HG02884 (cell line): ENCODE results near the gene CD93.

ENCODE experiments used
- ATAC-seq: cut with Tn5 transposase; IDR thresholded peaks from one replicate; pipeline ENCODE4 v1.9.1; 2021; ENCODE audit warnings: mild to moderate bottlenecking, moderate library complexity; ENCODE audit not compliant: unreplicated experiment

CD93 gene

DNA sequence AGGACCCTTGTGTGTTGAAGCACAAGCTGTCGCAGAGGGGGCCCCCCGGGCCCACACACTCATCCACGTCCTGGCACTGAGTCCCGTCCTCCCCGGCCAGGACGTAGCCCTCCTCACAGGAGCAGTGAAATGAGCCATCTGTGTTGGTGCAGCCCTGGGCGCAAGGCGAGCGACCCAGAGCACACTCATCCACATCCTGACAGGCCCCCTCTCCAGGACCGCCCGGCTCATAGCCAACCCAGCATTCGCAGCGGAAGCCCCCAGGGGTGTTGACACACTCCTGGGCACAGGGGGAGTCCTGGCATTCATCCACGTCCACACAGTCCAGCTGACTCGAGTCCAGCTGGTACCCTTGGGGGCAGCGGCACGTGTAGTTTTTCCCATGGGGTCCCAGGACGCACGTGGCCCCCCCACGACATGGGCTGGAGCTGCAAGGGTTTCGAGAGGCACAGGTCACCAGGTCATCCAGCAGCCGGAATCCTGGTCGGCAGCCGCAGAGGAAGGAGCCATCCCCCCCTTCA, 1.2 kb downstream of the CD93 start:
- ATAC-seq: no peak

DNA sequence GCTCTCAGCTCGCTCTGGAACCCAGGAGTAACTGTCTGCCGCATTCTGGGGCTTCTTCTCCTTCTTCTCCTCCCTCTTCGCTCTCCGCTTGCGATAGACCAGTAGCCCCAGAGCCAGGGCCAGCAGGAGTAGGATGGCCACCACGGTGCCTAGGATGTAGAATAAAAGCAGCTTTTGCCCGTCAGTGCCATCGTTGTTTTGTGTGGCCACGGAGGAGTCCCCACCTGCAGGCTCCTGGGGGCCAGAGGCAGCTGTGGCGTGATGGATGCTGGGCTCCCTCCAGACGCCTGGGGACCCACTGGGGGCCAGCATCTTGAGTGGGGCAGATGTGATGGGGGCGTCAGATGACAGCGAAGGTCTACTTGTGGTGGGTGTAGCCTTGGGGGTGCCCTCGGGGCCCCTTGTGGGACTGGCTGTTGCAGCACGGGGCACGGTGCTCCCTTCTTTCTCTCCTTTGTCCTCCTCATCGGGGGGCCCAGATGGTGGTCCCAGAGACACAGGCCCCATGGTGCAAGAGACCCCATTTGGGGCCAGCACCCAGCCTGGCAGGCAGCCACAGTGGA, 1.8 kb downstream of the CD93 start:
- ATAC-seq: no peak

DNA sequence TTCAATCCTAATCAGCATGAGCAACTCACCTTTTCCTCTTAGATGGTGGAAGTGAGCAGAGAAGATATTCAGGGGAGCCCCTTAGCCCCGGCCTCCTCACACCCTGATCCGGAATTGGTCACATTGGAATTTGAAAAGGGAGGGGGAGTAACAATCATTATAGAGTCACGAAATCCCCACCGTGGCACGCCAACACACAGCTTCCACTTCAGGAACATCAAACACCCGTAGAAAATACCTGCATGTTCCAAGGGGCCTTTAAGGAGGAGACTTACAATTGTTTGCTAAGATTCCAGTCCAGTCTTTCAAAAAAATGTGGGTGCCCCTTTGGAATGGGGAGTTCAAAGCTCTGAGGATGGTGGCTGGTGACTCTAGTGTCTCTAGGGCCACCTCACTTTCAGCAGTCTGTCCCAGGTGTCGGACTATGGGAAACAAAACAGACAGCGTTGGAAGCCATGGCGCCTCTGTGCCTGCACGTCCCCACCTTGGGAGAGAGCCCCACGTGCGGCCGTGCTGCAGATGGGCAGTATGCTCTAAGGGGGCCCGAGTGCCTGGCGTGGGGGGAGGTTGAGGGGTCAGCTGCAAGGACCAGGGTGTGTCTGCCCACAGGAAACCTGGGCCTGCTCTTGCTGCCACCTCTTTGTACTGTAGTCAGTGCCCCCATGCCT, 2.4 kb downstream of the CD93 start:
- no peak for ATAC-seq

DNA sequence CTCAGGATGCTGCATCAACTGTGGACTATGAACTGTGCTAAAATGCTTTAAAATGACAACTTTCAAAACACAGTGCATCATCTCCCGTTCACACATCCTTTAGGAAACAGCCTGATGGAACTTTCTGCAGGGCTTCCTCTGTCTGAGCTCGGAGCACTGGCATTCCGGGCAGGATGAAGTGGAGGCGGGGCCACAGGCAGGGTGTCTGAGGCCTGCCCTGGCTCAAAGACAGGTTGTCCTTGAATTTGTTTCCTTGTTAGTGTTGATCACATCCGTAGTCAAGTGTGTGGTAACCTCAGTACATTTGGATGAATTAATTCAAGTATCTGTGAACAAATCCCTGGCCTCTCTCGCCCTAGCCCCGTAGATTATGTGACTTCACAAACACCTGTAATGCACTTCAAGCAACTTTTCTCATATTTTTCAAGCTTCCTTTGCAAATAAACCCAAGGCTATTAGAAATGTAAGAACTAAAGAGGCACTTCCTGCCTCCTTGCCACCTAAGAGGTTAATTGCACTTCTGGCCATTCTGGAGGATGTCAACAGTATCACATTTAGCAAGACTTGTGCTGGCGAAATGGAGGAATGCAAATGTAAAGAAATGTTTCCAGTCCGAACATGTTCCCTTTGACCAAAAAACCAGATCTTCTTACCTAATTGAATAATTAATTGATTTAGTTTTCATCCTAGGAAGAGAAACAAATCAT, 3.1 kb downstream of the CD93 start:
- no peak for ATAC-seq

DNA sequence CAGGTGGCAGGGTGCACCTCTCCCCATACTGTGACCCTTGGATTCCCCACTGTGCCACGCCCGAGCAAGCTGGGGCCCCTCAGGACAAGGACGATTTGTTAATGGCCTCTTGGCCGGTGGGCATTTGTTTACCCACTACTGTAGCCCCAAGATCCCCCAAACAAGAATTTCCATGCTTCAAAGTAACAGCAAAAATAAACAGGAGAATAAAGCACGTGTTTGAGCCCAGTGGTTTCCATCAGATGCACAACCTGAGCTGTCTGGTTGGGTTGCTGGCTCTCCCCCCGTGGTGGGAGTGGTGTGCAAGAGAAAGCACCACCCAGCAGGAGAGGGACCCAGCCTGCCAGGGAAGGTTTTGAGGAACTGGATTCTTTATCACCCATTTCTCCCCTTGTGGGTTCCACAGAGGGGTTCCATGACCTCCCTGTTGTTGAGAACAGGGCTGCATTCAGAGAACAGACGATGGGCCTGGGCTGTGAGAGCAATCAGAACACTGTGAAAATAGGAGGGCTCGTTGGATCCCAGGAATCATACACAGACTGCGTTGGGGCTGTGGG, 4.8 kb downstream of the CD93 start:
- ATAC-seq: no peak

DNA sequence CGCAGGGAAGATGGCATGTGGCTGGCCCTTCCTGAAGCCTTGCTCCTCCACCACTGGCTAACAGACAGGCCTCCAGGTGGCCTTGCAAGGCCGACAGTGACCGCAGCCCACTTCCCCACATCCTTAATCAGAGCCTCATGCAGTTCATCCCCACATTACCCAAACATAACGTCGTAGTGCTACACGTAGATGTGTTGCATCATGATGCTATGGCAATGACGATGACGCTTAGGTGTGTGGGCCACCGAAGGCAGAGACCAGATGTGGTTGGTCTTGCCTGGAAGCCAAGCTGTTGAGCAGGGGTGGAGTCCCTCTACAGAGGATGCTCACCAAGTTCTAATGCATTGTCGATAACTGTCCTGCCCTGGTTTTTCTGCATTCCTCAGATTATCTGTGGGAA, 5.6 kb downstream of the CD93 start:
- no peak for ATAC-seq

DNA sequence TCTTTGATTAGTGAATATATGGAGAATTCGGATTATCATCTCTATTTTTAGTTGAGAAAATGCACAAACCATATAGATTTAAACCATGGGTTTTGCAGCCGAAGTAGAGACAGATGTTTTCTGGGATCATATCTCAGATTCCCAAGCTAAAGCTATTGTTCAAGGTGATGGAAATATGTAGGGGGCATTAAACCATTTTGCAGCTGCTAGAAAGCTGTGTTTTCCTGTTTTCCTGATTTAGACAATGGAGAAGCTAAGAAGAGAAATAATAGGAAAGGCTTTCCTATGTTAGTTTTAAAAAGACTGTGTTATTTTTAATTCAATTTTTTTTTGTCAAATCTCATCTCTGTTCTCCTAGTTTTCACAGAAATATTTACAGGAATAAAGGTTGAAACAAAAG, 6.2 kb downstream of the CD93 start:
- ATAC-seq: no peak

DNA sequence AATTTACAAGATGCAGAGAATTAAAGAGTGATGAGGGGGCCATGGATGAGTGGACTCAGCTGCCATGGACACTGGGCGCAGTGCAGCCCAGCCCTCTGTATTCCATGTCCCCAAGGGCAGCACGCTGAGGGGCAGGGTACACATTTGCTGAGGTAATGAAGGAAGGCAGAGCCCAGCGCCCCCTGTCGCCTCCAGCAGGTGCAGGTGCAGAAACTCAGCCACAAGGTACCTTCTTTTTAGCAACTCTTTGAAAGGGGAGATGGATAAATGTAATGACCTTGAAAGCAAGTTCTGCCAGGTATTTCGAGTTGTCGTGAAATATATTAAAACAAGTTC, 7.1 kb downstream of the CD93 start:
- no peak for ATAC-seq

DNA sequence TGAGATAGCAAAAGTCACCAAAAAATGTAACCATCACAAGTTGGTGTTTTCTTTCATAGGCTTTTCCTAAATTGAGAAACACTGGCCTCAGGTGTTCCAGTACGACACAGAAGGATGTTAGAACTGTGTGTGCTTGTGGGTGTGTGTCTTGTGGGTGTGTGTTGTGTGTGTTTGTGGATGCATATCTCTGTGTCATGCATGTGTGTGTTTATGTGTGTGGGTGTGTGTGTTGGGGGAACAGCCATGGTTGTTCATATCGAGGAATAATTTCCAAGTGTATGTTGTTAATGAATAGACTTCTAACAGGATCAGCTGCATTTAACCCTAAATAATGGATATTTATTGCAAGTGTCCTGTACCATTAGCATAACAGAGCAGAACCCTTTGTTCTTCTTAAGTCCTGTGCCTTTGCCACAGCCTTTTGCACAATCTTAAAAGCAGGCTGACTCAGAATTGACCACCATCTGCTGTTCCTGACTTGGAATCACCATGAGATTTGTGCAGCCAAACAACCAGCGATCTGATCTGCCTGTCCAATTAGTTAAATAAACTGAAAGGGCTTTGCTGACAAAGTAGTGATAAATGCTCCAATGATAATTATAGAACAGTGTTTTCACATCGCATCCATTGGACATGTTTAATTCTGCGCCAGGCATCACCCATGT, 7.6 kb downstream of the CD93 start:
- ATAC-seq: no peak

DNA sequence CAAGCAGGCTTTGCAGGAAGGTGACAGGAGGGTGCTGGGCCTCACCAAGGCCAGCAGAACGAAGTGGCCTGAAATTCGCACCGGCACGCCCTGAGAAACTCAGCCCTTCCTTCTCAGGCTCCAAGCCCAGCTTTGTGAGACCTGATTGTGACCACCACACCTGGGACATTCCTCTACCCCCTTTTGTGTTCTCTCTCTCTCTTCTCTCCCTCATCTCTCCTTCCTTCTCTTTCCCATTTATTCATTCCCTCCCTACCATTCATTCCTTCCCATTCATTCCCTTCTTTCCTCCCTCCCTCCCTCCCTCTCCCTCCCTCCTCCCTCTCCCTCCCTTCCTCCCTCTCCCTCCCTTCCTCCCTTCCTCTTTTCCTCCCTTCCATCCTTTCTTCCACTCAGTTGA, 8.8 kb downstream of the CD93 start:
- ATAC-seq: no peak

DNA sequence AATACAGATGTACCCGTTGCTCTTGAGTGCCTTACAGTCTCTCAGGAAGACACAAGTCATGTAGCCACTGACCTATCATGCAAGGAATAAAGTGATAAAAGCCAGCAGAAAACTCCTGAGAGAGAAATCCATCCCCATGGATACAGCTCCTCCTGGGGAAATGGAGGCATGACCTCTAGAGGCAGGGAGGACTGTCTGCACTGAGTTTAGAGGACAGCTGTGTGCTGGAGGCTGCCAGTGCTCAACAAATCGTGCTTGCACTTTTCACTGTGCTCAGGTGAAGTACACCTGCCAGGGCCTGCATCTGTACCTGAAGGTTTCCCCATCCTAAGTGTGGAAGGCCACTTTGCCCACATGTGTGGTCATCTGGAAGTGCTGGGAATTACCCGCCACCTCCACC, 12.1 kb downstream of the CD93 start:
- no peak for ATAC-seq

DNA sequence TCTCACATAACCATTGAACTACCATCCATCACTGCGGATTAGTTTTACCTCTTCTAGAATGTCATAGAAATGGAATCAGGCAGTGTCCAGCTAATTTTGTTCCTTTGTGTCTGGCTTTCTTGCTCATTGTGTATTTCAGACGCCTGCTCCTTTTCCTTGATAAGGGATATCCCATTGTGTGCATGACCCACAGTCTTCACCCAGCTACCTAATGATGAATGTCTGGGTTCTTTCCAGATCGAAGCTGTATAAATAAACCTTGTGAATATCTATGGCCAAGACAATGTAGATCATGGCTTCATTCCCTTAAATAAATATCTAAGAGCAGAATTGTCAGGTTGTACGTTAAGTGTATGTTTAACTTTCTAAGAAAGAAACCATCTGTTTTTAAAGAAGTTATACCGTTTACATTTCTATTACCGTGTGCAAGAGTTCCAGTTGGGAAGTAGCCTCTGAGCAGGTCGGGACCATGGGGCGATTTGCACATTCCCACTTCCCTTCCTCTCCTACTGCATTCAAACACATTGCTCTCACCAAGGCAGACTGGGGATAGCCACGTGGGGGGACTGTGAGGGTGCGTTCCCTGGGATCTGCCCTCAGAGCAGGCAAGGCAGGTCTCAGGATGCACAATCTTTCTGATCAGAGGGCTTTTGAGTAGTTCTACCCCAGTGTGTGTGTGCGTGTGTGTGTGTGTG, 13.1 kb downstream of the CD93 start:
- no peak for ATAC-seq

DNA sequence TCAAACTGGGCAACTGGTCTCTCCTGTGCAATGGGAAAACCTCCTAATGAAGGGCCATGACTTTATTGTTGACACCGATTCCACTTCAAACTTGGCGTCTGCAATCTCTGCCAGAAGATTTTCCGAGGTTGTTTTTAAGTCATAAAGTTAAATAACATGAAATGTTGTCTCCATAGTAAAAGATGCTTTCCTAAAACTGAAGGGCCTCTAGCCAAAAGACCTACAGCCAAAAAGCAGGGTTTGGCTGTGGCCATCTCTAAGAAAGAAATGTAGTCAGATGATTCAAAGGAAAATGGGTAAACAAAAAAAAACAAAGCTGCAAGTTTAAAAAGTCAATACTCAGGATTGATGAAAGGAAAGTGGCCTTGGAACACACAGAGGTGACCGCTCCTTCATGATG, 14.1 kb downstream of the CD93 start:
- no peak for ATAC-seq

DNA sequence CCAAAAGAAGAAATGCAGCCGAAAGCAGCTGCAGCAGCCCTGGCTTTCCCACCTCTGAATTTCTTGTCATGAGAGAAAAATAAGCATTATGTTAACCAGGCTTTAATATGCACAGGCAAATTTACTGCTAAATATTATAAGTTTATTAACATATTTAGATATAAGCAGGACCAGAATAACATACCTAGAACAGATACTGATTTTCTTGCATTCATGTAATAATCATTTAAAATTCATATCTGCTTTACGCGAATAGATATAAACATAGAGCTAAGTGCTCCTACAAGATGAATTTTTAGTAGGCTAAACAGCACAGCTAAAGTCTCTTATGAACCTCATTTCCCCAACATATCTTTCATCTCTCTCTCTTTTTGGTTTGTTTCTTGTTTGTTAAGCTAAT, 14.7 kb downstream of the CD93 start:
- no peak for ATAC-seq

DNA sequence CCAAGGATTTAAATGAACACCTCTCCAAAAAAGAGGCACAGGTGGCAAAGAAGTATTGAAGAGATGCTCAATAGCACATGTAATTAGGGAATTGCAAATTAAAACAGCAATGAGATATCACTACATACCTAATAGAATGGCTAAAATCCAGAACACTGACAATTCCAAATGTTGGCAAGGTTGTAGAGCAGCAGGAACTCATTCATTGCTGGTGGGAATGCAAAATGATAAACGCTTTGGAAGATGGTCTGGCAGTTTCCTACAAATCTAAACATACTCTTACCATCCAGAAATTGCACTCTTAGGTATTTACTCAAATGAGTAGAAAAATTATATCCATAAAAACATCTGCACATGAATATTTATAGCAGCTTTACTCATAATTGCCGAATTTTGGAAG, 17.0 kb downstream of the CD93 start:
- ATAC-seq: no peak

DNA sequence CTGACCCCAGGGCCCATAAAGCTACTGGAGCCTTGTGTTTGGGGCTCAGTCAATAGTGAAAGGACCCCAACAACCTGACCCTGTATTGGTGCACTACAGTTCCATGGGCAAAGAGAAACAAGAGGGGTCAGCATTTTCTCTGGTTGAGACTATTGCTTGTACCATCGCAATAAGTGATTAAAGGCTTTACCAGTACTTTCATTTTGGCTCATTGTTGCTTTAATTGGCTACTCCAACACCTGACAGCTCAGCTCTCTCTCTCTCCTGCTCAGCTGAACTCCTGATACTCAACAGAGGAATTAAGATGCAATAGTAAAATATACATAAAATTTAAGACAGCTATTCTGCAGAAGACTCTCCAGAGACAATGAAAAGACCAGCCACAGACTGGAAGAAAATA, 17.8 kb downstream of the CD93 start:
- ATAC-seq: no peak

DNA sequence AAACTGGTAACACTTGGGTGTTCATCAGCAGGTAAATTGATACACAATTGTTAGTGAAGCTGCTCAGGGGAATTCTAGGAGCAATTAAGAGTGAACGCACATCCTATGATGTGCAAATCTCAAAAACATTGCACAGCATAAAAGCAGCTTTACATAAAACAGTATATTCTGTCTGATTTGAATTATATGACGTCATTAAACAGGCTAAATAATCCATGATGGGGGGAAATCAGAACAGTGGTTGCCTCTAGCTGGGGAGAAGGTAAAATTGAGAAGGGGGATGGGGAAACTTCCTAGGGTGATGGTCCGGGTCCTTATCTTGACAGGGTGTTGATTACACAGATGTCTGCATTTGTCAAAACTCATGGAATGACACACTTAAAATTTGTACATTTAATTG, 19.4 kb downstream of the CD93 start:
- ATAC-seq: no peak

DNA sequence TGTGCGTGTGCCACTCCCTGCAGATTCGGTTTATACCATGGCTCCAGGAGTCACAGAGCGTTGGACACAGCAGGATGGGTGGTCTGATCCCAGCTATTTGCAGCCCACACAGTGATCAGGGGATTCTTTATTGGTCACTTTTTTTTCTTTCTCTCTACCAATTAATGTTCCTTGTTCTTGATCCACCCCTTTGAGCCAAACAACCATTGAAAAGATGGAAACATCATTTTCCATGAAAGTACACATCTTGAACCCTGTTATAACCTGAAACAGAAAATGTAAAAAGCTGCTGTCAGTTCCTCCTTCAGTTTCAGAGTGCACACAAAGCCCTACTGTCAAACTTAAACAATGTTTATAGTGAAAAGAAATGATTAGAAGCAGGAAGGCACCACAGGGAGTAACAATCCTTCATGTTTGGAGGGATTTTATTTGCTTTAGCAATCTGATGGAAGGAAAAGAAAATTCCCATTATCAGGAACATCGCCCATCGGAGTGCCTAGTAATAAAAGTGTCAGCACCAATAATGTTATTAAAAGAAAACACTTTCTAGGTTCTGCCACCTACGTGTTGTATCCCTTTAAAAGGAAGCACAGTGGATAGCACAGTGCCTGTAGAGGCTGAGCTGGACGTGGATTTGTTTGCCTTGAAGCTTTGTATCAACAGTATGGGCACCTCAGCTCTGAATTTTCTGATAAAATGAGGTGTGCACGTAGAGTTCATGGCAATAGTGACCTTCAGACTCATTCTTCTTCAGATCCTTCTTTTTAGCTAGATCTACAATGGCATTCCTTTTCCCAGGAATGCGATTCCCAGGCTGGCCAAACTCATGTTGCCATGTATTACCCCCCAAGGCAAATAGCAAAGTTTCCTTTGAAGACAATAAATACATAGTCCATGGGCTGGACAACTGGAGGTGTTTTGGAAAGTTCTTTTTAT, 20.6 kb downstream of the CD93 start:
- no peak for ATAC-seq

DNA sequence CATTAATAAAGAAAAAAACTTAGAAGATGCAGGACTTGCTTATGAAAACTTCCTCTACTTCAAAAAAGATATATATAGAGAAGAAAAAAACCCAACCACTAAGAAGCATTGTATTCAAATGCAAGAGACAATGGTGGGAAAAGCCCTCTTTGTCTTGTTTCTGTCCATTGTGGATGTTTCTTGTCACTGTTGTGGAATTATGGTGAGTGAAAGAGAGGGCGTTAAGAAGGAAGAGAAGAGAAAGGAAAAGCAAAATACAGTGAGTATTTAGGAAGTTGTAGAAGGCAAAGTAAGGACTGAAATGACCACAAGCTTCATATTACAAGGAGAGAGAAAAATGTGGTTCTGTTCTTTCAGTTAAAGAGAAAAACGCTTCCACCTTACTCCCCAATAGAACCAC, 22.5 kb downstream of the CD93 start:
- ATAC-seq: no peak

DNA sequence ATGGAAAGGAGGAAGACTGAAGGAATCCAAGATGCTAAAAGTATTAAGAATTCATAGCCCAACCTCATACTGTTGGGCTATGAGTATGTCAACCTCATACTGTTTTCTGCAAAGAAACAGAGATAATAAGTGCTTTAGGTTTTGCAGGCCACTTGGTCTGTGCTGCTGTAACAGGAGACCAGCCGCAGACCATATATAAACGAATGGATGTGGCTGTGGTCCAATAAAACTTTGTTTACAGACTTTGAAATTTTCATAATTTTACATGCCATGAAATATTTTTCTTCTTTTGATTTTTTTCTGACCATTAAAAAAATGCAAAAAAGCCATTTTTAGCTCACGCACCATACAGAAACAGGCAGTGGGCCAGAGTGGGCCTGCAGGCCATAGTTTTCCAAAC, 23.0 kb downstream of the CD93 start:
- ATAC-seq: no peak
